Ishikawa (cell line): Measurements from ENCODE around the gene TMEM214.

ENCODE experiments used
- CEBPB ChIP-seq: IDR thresholded peaks from 2 replicates; pipeline ENCODE4 v1.6.1; 2012
- CREB1 ChIP-seq: IDR thresholded peaks from 2 replicates; pipeline ENCODE4 v1.6.1; 2012; ENCODE audit warnings: low read depth
- EGR1 ChIP-seq: IDR thresholded peaks from 2 replicates; pipeline ENCODE4 v1.6.1; 2012
- EP300 ChIP-seq: IDR thresholded peaks from 2 replicates; pipeline ENCODE4 v1.6.1; 2012; ENCODE audit warnings: borderline replicate concordance
- FOXM1 ChIP-seq: IDR thresholded peaks from 2 replicates; pipeline ENCODE4 v1.6.1; 2012; ENCODE audit warnings: low read depth, borderline replicate concordance
- NFIC ChIP-seq: IDR thresholded peaks from 2 replicates; pipeline ENCODE4 v1.6.1; 2012
- RAD21 ChIP-seq: IDR thresholded peaks from 2 replicates; pipeline ENCODE4 v1.6.1; 2012; ENCODE audit warnings: low read depth
- TAF1 ChIP-seq: IDR thresholded peaks from 2 replicates; pipeline ENCODE4 v1.6.1; 2012; ENCODE audit warnings: low read depth, mild to moderate bottlenecking
- TCF12 ChIP-seq: IDR thresholded peaks from 2 replicates; pipeline ENCODE4 v1.6.1; 2012; ENCODE audit warnings: low read depth
- TEAD4 ChIP-seq: IDR thresholded peaks from 2 replicates; pipeline ENCODE4 v1.6.1; 2012
- YY1 ChIP-seq: IDR thresholded peaks from 2 replicates; pipeline ENCODE4 v1.6.1; 2012; ENCODE audit warnings: low read depth
- ZBTB7A ChIP-seq: IDR thresholded peaks from 2 replicates; pipeline ENCODE4 v1.6.1; 2012; ENCODE audit warnings: low read depth
- TF ChIP-seq, protein P1 (sequence below): IDR thresholded peaks from 2 replicates; pipeline ENCODE4 v1.6.1; 2012
- TF ChIP-seq, protein P2 (sequence below): IDR thresholded peaks from 2 replicates; pipeline ENCODE4 v1.6.1; 2012
- TF ChIP-seq, protein P3 (sequence below): IDR thresholded peaks from 2 replicates; pipeline ENCODE4 v1.6.1; 2012; ENCODE audit warnings: low read depth, mild to moderate bottlenecking

Gene TMEM214

DNA sequence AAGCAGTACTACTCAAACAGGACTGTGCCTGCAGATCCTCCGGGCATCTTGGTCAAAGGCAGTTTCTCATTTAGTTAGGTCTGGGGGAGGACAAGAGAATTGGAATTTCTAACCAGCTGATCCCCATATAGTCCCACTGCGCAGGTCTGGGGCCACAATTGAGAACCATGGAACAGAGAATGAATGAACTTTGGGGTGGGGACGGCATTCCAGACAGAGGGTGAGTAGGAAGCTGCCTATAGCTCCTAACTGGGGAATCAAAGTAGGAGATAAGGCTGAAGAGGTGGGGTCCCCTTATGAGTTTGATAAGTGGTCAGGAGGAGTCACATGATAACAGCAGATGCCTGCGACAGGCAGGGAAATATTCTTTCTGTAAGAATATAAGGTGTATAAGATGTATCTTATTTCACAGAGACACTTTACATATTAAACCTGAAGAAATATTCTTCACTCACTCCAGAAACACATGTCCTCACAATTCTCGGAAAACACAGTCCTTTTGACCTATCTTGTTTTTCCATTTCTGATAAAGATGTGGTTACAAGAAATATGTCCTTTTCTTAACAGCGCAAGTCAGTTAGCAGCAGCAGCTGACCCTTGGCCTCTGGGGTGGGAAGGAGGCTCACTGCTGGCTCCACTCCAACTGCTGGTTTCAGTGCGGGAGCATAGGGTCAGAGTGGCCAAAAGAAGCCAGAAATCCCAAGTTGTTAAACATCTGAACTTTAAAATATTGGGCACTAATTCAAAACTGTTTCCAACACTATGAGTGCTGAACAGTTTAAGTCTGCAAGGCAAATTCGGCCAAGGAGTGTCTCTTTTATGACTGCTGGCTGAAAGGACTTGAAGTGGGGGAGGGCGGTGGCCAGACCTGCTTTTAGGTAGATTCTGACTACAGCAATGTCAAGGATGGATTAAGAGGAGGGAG lies 12.6 kb upstream of the TMEM214 start:
- TF ChIP-seq NFIC (no peak), EP300 (no peak), FOXM1 (no peak), TAF1 (no peak), CREB1 (no peak), ZBTB7A (no peak), RAD21 (no peak), CEBPB (no peak), YY1 (no peak), TCF12 (no peak), TEAD4 (no peak), EGR1 (no peak)
- TF ChIP-seq, protein P1, sequence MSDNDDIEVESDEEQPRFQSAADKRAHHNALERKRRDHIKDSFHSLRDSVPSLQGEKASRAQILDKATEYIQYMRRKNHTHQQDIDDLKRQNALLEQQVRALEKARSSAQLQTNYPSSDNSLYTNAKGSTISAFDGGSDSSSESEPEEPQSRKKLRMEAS = no peak
- TF ChIP-seq, protein P2, sequence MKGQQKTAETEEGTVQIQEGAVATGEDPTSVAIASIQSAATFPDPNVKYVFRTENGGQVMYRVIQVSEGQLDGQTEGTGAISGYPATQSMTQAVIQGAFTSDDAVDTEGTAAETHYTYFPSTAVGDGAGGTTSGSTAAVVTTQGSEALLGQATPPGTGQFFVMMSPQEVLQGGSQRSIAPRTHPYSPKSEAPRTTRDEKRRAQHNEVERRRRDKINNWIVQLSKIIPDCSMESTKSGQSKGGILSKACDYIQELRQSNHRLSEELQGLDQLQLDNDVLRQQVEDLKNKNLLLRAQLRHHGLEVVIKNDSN = no peak
- TF ChIP-seq, protein P3, sequence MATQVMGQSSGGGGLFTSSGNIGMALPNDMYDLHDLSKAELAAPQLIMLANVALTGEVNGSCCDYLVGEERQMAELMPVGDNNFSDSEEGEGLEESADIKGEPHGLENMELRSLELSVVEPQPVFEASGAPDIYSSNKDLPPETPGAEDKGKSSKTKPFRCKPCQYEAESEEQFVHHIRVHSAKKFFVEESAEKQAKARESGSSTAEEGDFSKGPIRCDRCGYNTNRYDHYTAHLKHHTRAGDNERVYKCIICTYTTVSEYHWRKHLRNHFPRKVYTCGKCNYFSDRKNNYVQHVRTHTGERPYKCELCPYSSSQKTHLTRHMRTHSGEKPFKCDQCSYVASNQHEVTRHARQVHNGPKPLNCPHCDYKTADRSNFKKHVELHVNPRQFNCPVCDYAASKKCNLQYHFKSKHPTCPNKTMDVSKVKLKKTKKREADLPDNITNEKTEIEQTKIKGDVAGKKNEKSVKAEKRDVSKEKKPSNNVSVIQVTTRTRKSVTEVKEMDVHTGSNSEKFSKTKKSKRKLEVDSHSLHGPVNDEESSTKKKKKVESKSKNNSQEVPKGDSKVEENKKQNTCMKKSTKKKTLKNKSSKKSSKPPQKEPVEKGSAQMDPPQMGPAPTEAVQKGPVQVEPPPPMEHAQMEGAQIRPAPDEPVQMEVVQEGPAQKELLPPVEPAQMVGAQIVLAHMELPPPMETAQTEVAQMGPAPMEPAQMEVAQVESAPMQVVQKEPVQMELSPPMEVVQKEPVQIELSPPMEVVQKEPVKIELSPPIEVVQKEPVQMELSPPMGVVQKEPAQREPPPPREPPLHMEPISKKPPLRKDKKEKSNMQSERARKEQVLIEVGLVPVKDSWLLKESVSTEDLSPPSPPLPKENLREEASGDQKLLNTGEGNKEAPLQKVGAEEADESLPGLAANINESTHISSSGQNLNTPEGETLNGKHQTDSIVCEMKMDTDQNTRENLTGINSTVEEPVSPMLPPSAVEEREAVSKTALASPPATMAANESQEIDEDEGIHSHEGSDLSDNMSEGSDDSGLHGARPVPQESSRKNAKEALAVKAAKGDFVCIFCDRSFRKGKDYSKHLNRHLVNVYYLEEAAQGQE = no peak

DNA sequence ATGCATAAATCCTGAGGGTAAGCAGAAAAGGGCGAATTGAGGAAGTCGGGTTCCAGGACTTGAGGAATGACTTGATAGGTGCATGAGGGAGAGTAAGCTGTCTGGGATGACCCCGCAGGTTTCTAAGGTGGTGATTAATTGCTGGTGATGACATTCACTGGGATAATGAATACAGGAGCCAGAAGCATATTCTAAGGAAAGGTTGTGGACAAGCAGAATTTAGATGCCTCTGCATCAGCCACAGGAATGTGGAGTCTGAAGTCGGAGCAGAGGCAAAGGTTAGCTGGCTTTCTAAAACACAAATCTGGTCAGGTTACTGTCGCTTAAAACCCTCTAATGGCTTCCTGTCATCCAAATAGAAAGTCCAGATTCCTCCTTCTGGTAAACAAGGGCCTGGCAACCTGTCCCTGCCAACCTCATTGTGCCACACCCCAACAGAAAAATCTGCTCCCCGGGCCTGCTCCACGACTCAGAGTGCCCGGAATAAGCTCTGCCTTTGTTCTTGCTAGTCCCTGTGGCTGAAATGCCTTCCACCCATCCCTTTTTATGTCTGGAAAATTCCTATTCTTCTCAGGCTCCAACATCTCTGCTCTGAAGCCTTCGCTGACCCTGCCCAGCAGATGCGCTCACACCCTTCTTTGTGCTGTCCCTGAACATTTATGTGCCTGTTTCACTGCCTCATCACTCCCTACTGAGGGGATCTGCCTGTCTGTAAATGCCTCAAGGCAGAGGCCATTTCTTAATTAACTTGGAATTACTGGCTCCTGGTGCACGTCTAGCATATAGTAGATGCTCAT lies 11.3 kb upstream of the TMEM214 start:
- TF ChIP-seq YY1 = no peak
- TF ChIP-seq, protein P3 = no peak

DNA sequence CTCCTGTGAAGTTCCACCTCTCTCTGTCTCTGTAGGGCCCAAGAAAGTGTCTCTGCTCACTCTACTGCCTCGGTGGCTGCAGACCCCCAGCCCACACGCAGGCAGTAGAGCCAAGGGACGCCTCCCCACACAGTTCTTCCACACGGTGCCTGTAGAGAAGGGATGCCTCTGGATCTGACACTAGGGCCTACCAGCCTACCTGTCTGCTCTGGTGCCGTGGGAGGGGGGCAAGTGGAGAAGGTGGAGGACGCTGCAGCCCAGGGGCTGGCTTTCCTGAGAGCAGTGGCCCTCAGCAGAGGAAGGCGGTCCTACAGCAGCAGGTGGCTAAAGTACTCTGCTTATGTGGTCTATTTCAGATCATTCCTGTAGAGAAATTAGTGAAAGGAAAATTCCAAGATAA lies 9.0 kb upstream of the TMEM214 start:
- TF ChIP-seq EGR1 (no peak), TCF12 (no peak), EP300 (no peak), RAD21 (no peak), CEBPB (no peak), TEAD4 (no peak), ZBTB7A (no peak), TAF1 (no peak), NFIC (no peak)
- TF ChIP-seq, protein P2 = no peak
- TF ChIP-seq, protein P1 = no peak
- TF ChIP-seq, protein P3 = no peak

DNA sequence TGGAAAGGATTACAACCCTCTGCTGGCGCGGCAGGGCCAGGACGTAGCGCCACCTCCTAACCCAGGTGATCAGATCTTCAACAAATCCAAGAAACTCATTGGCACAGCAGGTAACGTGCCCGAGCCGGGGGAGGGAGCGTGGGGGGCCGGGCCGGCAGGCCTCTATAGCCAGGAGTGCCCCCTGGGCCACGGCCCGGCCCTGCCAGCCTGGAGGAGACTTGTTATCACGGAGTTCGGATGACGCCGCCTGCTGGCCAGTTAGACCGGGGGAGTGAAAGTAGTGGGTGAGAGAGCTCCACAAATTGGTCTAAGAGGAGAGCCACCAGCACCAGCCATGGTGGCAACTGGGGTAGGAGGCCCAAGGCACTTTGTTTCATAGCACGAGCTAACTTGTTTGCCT lies 8.6 kb upstream of the TMEM214 start:
- TF ChIP-seq EGR1 = no peak
